ENCODE data around the gene CHID1.

DNA sequence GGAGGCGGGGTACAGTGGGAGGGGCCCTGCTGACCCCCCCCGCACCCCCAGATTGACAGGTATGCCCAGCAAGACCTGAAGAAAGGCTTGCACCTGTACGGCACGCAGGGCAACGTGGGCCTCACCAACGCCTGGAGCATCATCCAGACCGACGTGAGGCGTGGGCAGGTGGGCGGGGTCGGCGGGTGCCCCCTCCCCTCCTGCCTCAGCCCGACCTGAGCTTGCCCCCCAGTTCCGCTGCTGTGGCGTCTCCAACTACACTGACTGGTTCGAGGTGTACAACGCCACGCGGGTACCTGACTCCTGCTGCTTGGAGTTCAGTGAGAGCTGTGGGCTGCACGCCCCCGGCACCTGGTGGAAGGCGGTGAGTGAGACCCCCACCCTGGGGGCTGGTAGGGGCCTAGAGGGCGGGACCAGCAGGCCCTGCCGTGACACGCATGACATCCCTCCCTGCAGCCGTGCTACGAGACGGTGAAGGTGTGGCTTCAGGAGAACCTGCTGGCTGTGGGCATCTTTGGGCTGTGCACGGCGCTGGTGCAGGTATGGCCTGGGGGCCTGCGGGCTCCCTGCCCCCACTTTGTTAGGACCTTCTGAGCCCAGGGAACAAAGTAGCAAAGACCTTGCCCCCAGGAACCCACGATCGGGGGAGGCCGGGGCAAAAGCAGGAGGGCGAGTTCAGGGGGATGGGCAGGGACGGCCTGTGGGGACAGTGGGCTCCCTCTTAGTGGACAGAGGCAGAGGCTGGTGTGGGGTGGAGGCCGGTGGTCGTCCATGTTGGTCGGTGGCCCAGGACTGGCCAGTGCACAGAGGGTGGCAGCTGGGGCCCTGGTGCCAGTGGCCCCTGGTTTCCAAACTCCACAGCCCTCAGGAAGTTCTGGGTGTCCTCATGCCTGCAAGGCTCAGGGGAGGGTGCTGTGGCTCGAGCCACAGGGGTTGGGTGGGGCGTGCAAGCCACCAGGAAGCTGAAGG lies 44.9 kb downstream of the CHID1 start:
- TF ChIP-seq CTCF (IDR thresholded peaks at IDR 0.05; ENCODE audit: insufficient read depth, low read length, poor library complexity, severe bottlenecking) (no peak), EZH2phosphoT487 (conservative IDR thresholded peaks at IDR 0.05; ENCODE audit: low read length) (no peak)
